Measurements from ENCODE around the gene NOXA1.

DNA sequence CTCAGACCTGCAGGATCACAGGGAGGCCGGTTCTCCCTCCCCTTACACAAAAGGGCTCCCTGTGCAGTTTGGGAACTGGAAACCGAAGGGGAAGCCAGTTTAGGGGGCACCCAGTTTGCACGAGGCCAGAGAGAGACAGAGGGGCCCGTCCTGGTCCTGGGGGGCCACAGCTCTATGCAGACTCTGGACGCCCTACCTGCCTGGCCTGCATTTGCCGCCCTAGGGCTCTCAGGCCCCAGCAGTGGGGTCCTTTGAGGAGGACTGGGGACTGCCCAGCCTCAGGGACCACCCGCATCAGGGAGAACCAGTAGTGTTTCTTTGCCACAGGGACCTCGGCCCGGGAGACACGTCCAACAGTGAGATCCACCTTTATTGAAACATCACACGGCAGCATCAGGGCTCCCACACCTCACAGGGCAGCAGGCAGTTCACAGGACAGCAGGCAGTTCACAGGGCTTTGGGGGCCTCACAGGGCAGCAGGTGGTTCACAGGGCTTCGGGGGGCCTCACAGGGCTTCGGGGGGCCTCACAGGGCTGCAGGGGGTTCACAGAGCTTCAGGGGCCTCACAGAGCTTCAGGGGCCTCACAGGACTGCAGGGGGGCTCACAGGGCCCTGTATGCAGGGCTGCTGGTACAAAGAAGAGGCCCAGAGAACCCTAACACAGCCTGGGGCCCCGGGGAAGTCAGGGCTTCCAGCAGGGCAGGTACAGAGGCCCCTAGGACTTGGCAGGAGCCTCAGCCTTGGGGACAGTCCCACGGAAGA, 36.6 kb downstream of the NOXA1 start:
- TF ChIP-seq, protein P1, sequence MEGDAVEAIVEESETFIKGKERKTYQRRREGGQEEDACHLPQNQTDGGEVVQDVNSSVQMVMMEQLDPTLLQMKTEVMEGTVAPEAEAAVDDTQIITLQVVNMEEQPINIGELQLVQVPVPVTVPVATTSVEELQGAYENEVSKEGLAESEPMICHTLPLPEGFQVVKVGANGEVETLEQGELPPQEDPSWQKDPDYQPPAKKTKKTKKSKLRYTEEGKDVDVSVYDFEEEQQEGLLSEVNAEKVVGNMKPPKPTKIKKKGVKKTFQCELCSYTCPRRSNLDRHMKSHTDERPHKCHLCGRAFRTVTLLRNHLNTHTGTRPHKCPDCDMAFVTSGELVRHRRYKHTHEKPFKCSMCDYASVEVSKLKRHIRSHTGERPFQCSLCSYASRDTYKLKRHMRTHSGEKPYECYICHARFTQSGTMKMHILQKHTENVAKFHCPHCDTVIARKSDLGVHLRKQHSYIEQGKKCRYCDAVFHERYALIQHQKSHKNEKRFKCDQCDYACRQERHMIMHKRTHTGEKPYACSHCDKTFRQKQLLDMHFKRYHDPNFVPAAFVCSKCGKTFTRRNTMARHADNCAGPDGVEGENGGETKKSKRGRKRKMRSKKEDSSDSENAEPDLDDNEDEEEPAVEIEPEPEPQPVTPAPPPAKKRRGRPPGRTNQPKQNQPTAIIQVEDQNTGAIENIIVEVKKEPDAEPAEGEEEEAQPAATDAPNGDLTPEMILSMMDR (optimal IDR thresholded peaks at IDR 0.05 in 1 of 3, IDR thresholded peaks at IDR 0.05 in 1 of 3, conservative IDR thresholded peaks at IDR 0.05 in 1 of 3; ENCODE audit: extremely low read depth in 1 of 3, insufficient read depth in 2 of 3, low read length in 3 of 3) = no peak
- no peak for TF ChIP-seq EZH2 (IDR thresholded peaks at IDR 0.05; ENCODE audit: low read length)

Data from keratinocyte (primary cell).